Astrocyte (in vitro differentiated cells and primary cell): Measurements from ENCODE around the gene TSTD2. TPM values are rescaled to one million over a fixed set of nuclear protein-coding genes. Genes with fewer than 3 reads are reported as not detected.

Source experiments
- DNase-seq: peaks from one replicate; pipeline ENCODE4 v3.0.0-alpha.2; 2010; ENCODE audit warnings: low read depth
- FAIRE-seq: peaks from 2 replicates; lab custom pipeline; 2011; peaks lifted over from hg19 to GRCh38; lab: Jason Lieb, UNC
- H2AFZ ChIP-seq: 2 replicates; pipeline ENCODE4 v1.6.0; 2012; ENCODE audit warnings: low read depth, low read length, inconsistent platforms
- H3K27ac ChIP-seq: 2 replicates; pipeline ENCODE4 v1.5.1; 2011; ENCODE audit warnings: low read depth, low read length, inconsistent platforms
- H3K27me3 ChIP-seq: 2 replicates; pipeline ENCODE4 v1.6.0; 2011; ENCODE audit warnings: low read length, inconsistent platforms; ENCODE audit not compliant: insufficient read depth
- H3K36me3 ChIP-seq: 2 replicates; pipeline ENCODE4 v1.5.1; 2011; ENCODE audit warnings: low read length, inconsistent platforms; ENCODE audit not compliant: insufficient read depth
- H3K4me1 ChIP-seq: 2 replicates; pipeline ENCODE4 v1.5.1; 2011; ENCODE audit warnings: low read length, inconsistent platforms; ENCODE audit not compliant: insufficient read depth
- H3K4me2 ChIP-seq: 2 replicates; pipeline ENCODE4 v1.6.0; 2012; ENCODE audit warnings: low read length, inconsistent platforms
- H3K4me3 ChIP-seq: 2 replicates; pipeline ENCODE4 v1.5.1; 2011; ENCODE audit warnings: low read depth, mild to moderate bottlenecking, low read length, inconsistent platforms; ENCODE audit not compliant: insufficient read depth
- H3K79me2 ChIP-seq: 2 replicates; pipeline ENCODE4 v1.6.0; 2012; ENCODE audit warnings: mild to moderate bottlenecking, low read length, inconsistent platforms; ENCODE audit not compliant: insufficient read depth
- H3K9ac ChIP-seq: 2 replicates; pipeline ENCODE4 v1.6.0; 2012; ENCODE audit warnings: mild to moderate bottlenecking, low read length, inconsistent platforms
- H3K9me3 ChIP-seq: 2 replicates; pipeline ENCODE4 v1.5.1; 2012; ENCODE audit warnings: low read depth, mild to moderate bottlenecking, low read length, inconsistent platforms; ENCODE audit not compliant: insufficient read depth
- H4K20me1 ChIP-seq: 2 replicates; pipeline ENCODE4 v1.6.0; 2012; ENCODE audit warnings: low read length, inconsistent platforms; ENCODE audit not compliant: insufficient read depth
- H3K27ac Mint-ChIP-seq: one replicate; pipeline ENCODE4 v1.8.0; 2021; ENCODE audit warnings: mild to moderate bottlenecking, mixed read lengths; ENCODE audit not compliant: unreplicated experiment
- H3K27me3 Mint-ChIP-seq: one replicate; pipeline ENCODE4 v1.8.0; 2021; ENCODE audit warnings: low read depth, mixed read lengths; ENCODE audit not compliant: unreplicated experiment
- H3K36me3 Mint-ChIP-seq: one replicate; pipeline ENCODE4 v1.8.0; 2021; ENCODE audit warnings: low read depth, mixed read lengths; ENCODE audit not compliant: unreplicated experiment
- H3K4me1 Mint-ChIP-seq: one replicate; pipeline ENCODE4 v1.8.0; 2021; ENCODE audit warnings: low read depth, mixed read lengths; ENCODE audit not compliant: unreplicated experiment
- H3K4me3 Mint-ChIP-seq: one replicate; pipeline ENCODE4 v1.8.0; 2021; ENCODE audit warnings: mild to moderate bottlenecking, moderate library complexity, mixed read lengths; ENCODE audit not compliant: unreplicated experiment
- H3K9me3 Mint-ChIP-seq: one replicate; pipeline ENCODE4 v1.8.0; 2021; ENCODE audit warnings: mild to moderate bottlenecking, mixed read lengths; ENCODE audit not compliant: unreplicated experiment
- CTCF ChIP-seq: IDR thresholded peaks from 2 replicates; pipeline ENCODE4 v1.5.1; 2011; ENCODE audit warnings: low read depth, mild to moderate bottlenecking, inconsistent platforms, low read length, moderate library complexity; ENCODE audit not compliant: insufficient read depth
- EZH2 ChIP-seq: IDR thresholded peaks from 2 replicates; pipeline ENCODE4 v1.6.1; 2012; ENCODE audit warnings: mild to moderate bottlenecking, low read length, inconsistent platforms; ENCODE audit not compliant: insufficient read depth
- total RNA-seq: library from RNA; stranded (reverse); gene quantifications from 2 replicates; pipeline ENCODE4 v1.2.1, GENCODE V29; 2021

Gene TSTD2
- total RNA-seq, 1 donor from 2014 or later: 19.4 TPM

- Histone ChIP-seq H3K9me3 (no peaks in the 10 kb centered on the region), H2AFZ (no peak overlapping the region), H4K20me1 (no peaks in the 10 kb centered on the region), H3K27ac (no peak overlapping the region), H3K4me2 (no peak overlapping the region), H3K27me3 (peaks cover 3% of the 10 kb centered on the region), H3K79me2 (no peaks in the 10 kb centered on the region), H3K4me3 (no peak overlapping the region), H3K4me1 (peaks cover 4% of the 10 kb centered on the region), H3K9ac (no peak overlapping the region), H3K36me3 (no peaks in the 10 kb centered on the region)
- Mint-ChIP-seq H3K4me3 (no peak overlapping the region), H3K27ac (no peak overlapping the region), H3K36me3 (no peaks in the 10 kb centered on the region), H3K4me1 (peaks cover 7% of the 10 kb centered on the region), H3K9me3 (no peaks in the 10 kb centered on the region), H3K27me3 (peaks cover 38% of the 10 kb centered on the region)
- FAIRE-seq: no peak
- DNase-seq: no peak
- TF ChIP-seq EZH2 (no peak), CTCF (no peak)
These were observed 73.0 kb downstream of the TSTD2 start for GRCh38 chr9:97560154-97560553.

GRCh38 chr9:97559111-97559514, 74.1 kb downstream of the TSTD2 start:
- DNase-seq (no peak), FAIRE-seq (no peak)
- H3K9ac ChIP-seq: no peak overlapping the region
- peak overlapping the region; percentile 17 for H3K27ac Mint-ChIP-seq
- H3K4me1 Mint-ChIP-seq: peaks cover 4% of the 10 kb centered on the region
- no peaks in the 10 kb centered on the region for H3K79me2 ChIP-seq
- peaks cover 5% of the 10 kb centered on the region for H3K4me1 ChIP-seq
- H3K4me2 ChIP-seq: no peak overlapping the region
- H3K9me3 ChIP-seq: no peaks in the 10 kb centered on the region
- H3K4me3 Mint-ChIP-seq: no peak overlapping the region
- H3K27ac ChIP-seq: no peak overlapping the region
- H3K36me3 Mint-ChIP-seq: no peaks in the 10 kb centered on the region
- no peak overlapping the region for H3K4me3 ChIP-seq
- H3K27me3 Mint-ChIP-seq: peaks cover 42% of the 10 kb centered on the region
- no peaks in the 10 kb centered on the region for H3K36me3 ChIP-seq
- TF ChIP-seq CTCF: no peak
- no peak for TF ChIP-seq EZH2
- H4K20me1 ChIP-seq: no peaks in the 10 kb centered on the region
- H2AFZ ChIP-seq: no peak overlapping the region
- H3K9me3 Mint-ChIP-seq: no peaks in the 10 kb centered on the region
- H3K27me3 ChIP-seq: peaks cover 5% of the 10 kb centered on the region

DNA sequence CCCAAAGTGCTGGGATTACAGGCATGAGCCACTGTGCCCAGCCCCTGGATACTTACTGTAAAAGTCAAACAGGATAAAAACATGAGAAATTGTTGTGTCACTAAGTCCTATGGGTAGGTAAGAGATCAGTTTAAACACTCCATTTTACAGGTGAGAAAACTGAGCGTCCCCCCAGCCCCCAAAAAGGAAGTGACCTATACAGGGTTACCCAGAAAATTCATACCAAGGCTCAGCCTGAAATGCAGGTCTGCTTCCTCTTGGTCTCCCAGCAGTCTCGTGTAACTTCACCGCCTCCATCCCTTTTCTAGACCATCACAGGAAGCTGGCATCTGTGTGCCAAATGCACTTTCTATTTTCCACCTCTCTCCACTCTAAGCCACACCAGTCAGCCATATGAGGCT, 74.5 kb downstream of the TSTD2 start:
- Histone ChIP-seq H2AFZ (no peak overlapping the region), H3K4me1 (peaks cover 5% of the 10 kb centered on the region), H3K79me2 (no peaks in the 10 kb centered on the region), H3K4me2 (no peak overlapping the region), H3K9me3 (no peaks in the 10 kb centered on the region), H3K27me3 (peaks cover 5% of the 10 kb centered on the region), H4K20me1 (no peaks in the 10 kb centered on the region), H3K9ac (no peak overlapping the region), H3K36me3 (no peaks in the 10 kb centered on the region), H3K4me3 (no peak overlapping the region), H3K27ac (no peak overlapping the region)
- Mint-ChIP-seq H3K27ac (peak overlapping the region; percentile 17), H3K4me1 (peaks cover 4% of the 10 kb centered on the region), H3K27me3 (peaks cover 42% of the 10 kb centered on the region), H3K4me3 (no peak overlapping the region), H3K36me3 (no peaks in the 10 kb centered on the region), H3K9me3 (no peaks in the 10 kb centered on the region)
- no peak for TF ChIP-seq CTCF
- TF ChIP-seq EZH2: no peak
- DNase-seq (no peak), FAIRE-seq (no peak)
